ENCODE data around the gene CD200R1L.

GRCh38 chr3:112889357-112889756 is 42.7 kb upstream of the CD200R1L start:
- TF ChIP-seq CTCF (conservative IDR thresholded peaks at IDR 0.05; ENCODE audit: low read depth in 2 of 2), result no peak
- TF ChIP-seq ETS1 (IDR thresholded peaks at IDR 0.05), result no peak
